HAP-1 (cell line): ENCODE measurements around the gene SLC38A9.
"Not testable (repeated sequence)": the region's sequence is repeated elsewhere in the genome, so short reads cannot be mapped to it uniquely, and the experiment has no call there.

Source experiments
- DNase-seq, 2 experiments: peaks; one replicate each; pipeline ENCODE4 v3.0.0-alpha.2; 2016 to 2020; ENCODE audit warnings: low spot score in 2 of 2
- H3K27me3 ChIP-seq: fragments of 250-450 bp; sonication (Bioruptor Pico); 2 replicates; pipeline ENCODE4 v1.5.1; 2020; ENCODE audit warnings: low read depth, mild to moderate bottlenecking, moderate library complexity
- H3K36me3 ChIP-seq: fragments of 250-450 bp; sonication (Bioruptor Pico); replicated peaks from 2 replicates; pipeline ENCODE4 v1.5.1; 2020; ENCODE audit warnings: mild to moderate bottlenecking
- H3K4me1 ChIP-seq: fragments of 250-450 bp; sonication (Bioruptor Pico); 2 replicates; pipeline ENCODE4 v1.5.1; 2020; ENCODE audit warnings: mild to moderate bottlenecking
- H3K4me3 ChIP-seq: fragments of 250-450 bp; sonication (Bioruptor Pico); 2 replicates; pipeline ENCODE4 v1.5.1; 2020; ENCODE audit warnings: mild to moderate bottlenecking, moderate library complexity
- H3K9me3 ChIP-seq: fragments of 250-450 bp; sonication (Bioruptor Pico); 2 replicates; pipeline ENCODE4 v1.5.1; 2020; ENCODE audit warnings: mild to moderate bottlenecking, moderate library complexity
- in situ Hi-C: fragments of 300-500 bp; cut with MboI; formaldehyde crosslinking; loops from 3 replicates; pipeline ENCODE4 v1.14.3; 2020; ENCODE audit warnings: low sequenced_read_pairs, inconsistent platforms, mixed read lengths

SLC38A9 gene

GRCh38 chr5:55608595-55609349, 103.4 kb downstream of the SLC38A9 start:
- DNase-seq: no peak
- in situ Hi-C loops: no loop called here

GRCh38 chr5:55607309-55607708, 104.8 kb downstream of the SLC38A9 start:
- H3K36me3 ChIP-seq, in situ Hi-C loops, H3K27me3 ChIP-seq, H3K9me3 ChIP-seq, DNase-seq, H3K4me3 ChIP-seq: not testable (repeated sequence)
- peaks cover 30% of the 10 kb centered on the region for H3K4me1 ChIP-seq

More at GRCh38 chr5:55608595-55609349, 103.4 kb downstream of the SLC38A9 start:
- peaks cover 15% of the 10 kb centered on the region for H3K4me1 ChIP-seq
- no peaks in the 10 kb centered on the region for H3K9me3 ChIP-seq
- H3K36me3 ChIP-seq: no peaks in the 10 kb centered on the region
- no peak overlapping the region for H3K4me3 ChIP-seq
- no peaks in the 10 kb centered on the region for H3K27me3 ChIP-seq

- H3K27me3 ChIP-seq: no peaks in the 10 kb centered on the region
- no peaks in the 10 kb centered on the region for H3K36me3 ChIP-seq
- H3K4me3 ChIP-seq: no peak overlapping the region
- H3K4me1 ChIP-seq: peaks cover 45% of the 10 kb centered on the region
- H3K9me3 ChIP-seq: no peaks in the 10 kb centered on the region
- in situ Hi-C loops: no loop called here
- DNase-seq: no peak
Observed at GRCh38 chr5:55604611-55605067, 107.5 kb downstream of the SLC38A9 start.

GRCh38 chr5:55603922-55604321, 108.2 kb downstream of the SLC38A9 start:
- no peaks in the 10 kb centered on the region for H3K36me3 ChIP-seq
- H3K9me3 ChIP-seq: no peaks in the 10 kb centered on the region
- DNase-seq: peak; percentile 69 to 70
- H3K27me3 ChIP-seq: no peaks in the 10 kb centered on the region
- in situ Hi-C loops: no loop called here
- H3K4me3 ChIP-seq: no peak overlapping the region
- peaks cover 45% of the 10 kb centered on the region for H3K4me1 ChIP-seq

- Histone ChIP-seq H3K36me3 (no peaks in the 10 kb centered on the region), H3K9me3 (no peaks in the 10 kb centered on the region), H3K4me1 (peaks cover 50% of the 10 kb centered on the region), H3K27me3 (no peaks in the 10 kb centered on the region), H3K4me3 (no peak overlapping the region)
- no peak for DNase-seq
- in situ Hi-C loops: no loop called here
Observed at GRCh38 chr5:55601628-55602027, 110.5 kb downstream of the SLC38A9 start.

GRCh38 chr5:55601204-55601618, 110.9 kb downstream of the SLC38A9 start:
- in situ Hi-C loops: no loop called here
- H3K4me1 ChIP-seq: peaks cover 50% of the 10 kb centered on the region
- DNase-seq: peak; percentile 82 to 88

GRCh38 chr5:55600497-55601203, 111.5 kb downstream of the SLC38A9 start:
- Histone ChIP-seq H3K27me3 (no peaks in the 10 kb centered on the region), H3K4me3 (no peak overlapping the region), H3K9me3 (no peaks in the 10 kb centered on the region), H3K4me1 (peaks cover 50% of the 10 kb centered on the region), H3K36me3 (no peaks in the 10 kb centered on the region)
- in situ Hi-C loops: no loop called here
- peak; percentile 52 to 62 for DNase-seq

More at GRCh38 chr5:55601204-55601618, 110.9 kb downstream of the SLC38A9 start:
- Histone ChIP-seq H3K36me3 (no peaks in the 10 kb centered on the region), H3K4me3 (no peak overlapping the region), H3K9me3 (no peaks in the 10 kb centered on the region), H3K27me3 (no peaks in the 10 kb centered on the region)

GRCh38 chr5:55600086-55600485, 112.0 kb downstream of the SLC38A9 start:
- Histone ChIP-seq H3K4me3 (no peak overlapping the region), H3K36me3 (no peaks in the 10 kb centered on the region), H3K4me1 (peaks cover 50% of the 10 kb centered on the region), H3K27me3 (no peaks in the 10 kb centered on the region), H3K9me3 (no peaks in the 10 kb centered on the region)
- no peak for DNase-seq
- in situ Hi-C loops: no loop called here

GRCh38 chr5:55599148-55600050, 112.7 kb downstream of the SLC38A9 start:
- DNase-seq: no peak
- Histone ChIP-seq H3K4me3 (no peak overlapping the region), H3K9me3 (no peaks in the 10 kb centered on the region), H3K4me1 (peaks cover 51% of the 10 kb centered on the region), H3K27me3 (no peaks in the 10 kb centered on the region), H3K36me3 (no peaks in the 10 kb centered on the region)
- in situ Hi-C loops: no loop called here

GRCh38 chr5:55597014-55597981, 114.8 kb downstream of the SLC38A9 start:
- Histone ChIP-seq H3K4me3 (no peak overlapping the region), H3K9me3 (no peaks in the 10 kb centered on the region), H3K27me3 (no peaks in the 10 kb centered on the region), H3K4me1 (peaks cover 32% of the 10 kb centered on the region), H3K36me3 (no peaks in the 10 kb centered on the region)
- DNase-seq: no peak
- in situ Hi-C loops: no loop called here

GRCh38 chr5:55594671-55595070, 117.5 kb downstream of the SLC38A9 start:
- Histone ChIP-seq H3K4me1 (peaks cover 11% of the 10 kb centered on the region), H3K4me3 (no peak overlapping the region), H3K9me3 (no peaks in the 10 kb centered on the region), H3K36me3 (no peaks in the 10 kb centered on the region), H3K27me3 (no peaks in the 10 kb centered on the region)
- DNase-seq: no peak
- in situ Hi-C loops: no loop called here

- in situ Hi-C loops: no loop called here
- no peaks in the 10 kb centered on the region for H3K9me3 ChIP-seq
- DNase-seq: no peak
- H3K4me3 ChIP-seq: no peak overlapping the region
- H3K4me1 ChIP-seq: peaks cover 11% of the 10 kb centered on the region
- H3K27me3 ChIP-seq: no peaks in the 10 kb centered on the region
- H3K36me3 ChIP-seq: no peaks in the 10 kb centered on the region
Observed at GRCh38 chr5:55593115-55593472, 119.0 kb downstream of the SLC38A9 start.
